Activated T-helper 2 cell treated with anti-CD3 and anti-CD28 coated beads, Interferon-gamma antibody, Interleukin-2, Interleukin-4, amounts not matched to agents 10 μg/mL and 5 μg/mL and 100 μg/mL, durations not matched to agents 14 hours and 24 hours and 36 hours (primary cell): ENCODE data around the gene NCAPH2. TPM values are rescaled to one million over a fixed set of nuclear protein-coding genes. Genes with fewer than 3 reads are reported as not detected.

Experiments
- DNase-seq: peaks from one replicate; pipeline ENCODE4 v3.0.0; 2021; ENCODE audit warnings: low spot score
- H3K27ac Mint-ChIP-seq: one replicate; pipeline ENCODE4 v1.8.0; 2021; ENCODE audit warnings: mixed read lengths
- H3K27me3 Mint-ChIP-seq: one replicate; pipeline ENCODE4 v1.8.0; 2021; ENCODE audit warnings: low read depth, mixed read lengths
- H3K36me3 Mint-ChIP-seq: one replicate; pipeline ENCODE4 v1.8.0; 2021; ENCODE audit warnings: low read depth, mixed read lengths
- H3K4me1 Mint-ChIP-seq: one replicate; pipeline ENCODE4 v1.8.0; 2021; ENCODE audit warnings: low read depth, mixed read lengths
- H3K4me3 Mint-ChIP-seq: one replicate; pipeline ENCODE4 v1.8.0; 2021; ENCODE audit warnings: low read depth, mild to moderate bottlenecking, moderate library complexity, mixed read lengths
- H3K9me3 Mint-ChIP-seq: one replicate; pipeline ENCODE4 v1.8.0; 2021; ENCODE audit warnings: mixed read lengths
- intact Hi-C: fragments of 100-400 bp; cut with micrococcal nuclease; formaldehyde crosslinking; loops from one replicate; pipeline ENCODE4 v1.15.1; 2023
- total RNA-seq: library from RNA; stranded (reverse); gene quantifications from 2 replicates; pipeline ENCODE4 v1.2.3, GENCODE V29; 2022

NCAPH2 gene
- total RNA-seq, 1 donor from 2014 or later = 112 TPM

GRCh38 chr22:50546326-50547262, 38.6 kb downstream of the NCAPH2 start:
- intact Hi-C loops = loop anchor here (5.0 kb wide), 1 partner anchor 36 kb away; the partner anchor contains the start of gene CHKB
- no peaks in the 10 kb centered on the region for H3K27me3 Mint-ChIP-seq
- no peak for DNase-seq
- peaks cover 36% of the 10 kb centered on the region for H3K4me1 Mint-ChIP-seq
- H3K27ac Mint-ChIP-seq = no peak overlapping the region
- H3K9me3 Mint-ChIP-seq = no peaks in the 10 kb centered on the region
- H3K4me3 Mint-ChIP-seq = no peak overlapping the region
- H3K36me3 Mint-ChIP-seq = peaks cover 3% of the 10 kb centered on the region

GRCh38 chr22:50547263-50547985, 39.4 kb downstream of the NCAPH2 start:
- peaks cover 28% of the 10 kb centered on the region for H3K4me1 Mint-ChIP-seq
- peak overlapping the region; percentile 39 for H3K4me3 Mint-ChIP-seq
- H3K36me3 Mint-ChIP-seq = peaks cover 3% of the 10 kb centered on the region
- intact Hi-C loops = loop anchor here (5.0 kb wide), 1 partner anchor 35 kb away; the partner anchor contains the start of gene CHKB
- no peaks in the 10 kb centered on the region for H3K27me3 Mint-ChIP-seq
- H3K27ac Mint-ChIP-seq = peak overlapping the region; percentile 39
- no peak for DNase-seq
- H3K9me3 Mint-ChIP-seq = no peaks in the 10 kb centered on the region

GRCh38 chr22:50548040-50548920, 40.3 kb downstream of the NCAPH2 start:
- peaks cover 25% of the 10 kb centered on the region for H3K4me1 Mint-ChIP-seq
- H3K36me3 Mint-ChIP-seq = peaks cover 3% of the 10 kb centered on the region
- H3K27ac Mint-ChIP-seq = peak overlapping the region; percentile 28
- H3K9me3 Mint-ChIP-seq = no peaks in the 10 kb centered on the region
- peak overlapping the region; percentile 51 for H3K4me3 Mint-ChIP-seq
- H3K27me3 Mint-ChIP-seq = no peaks in the 10 kb centered on the region
- DNase-seq = peak; percentile 47
- intact Hi-C loops = loop anchor here (5.0 kb wide), 1 partner anchor 34 kb away; the partner anchor contains the start of gene CHKB

- peaks cover 3% of the 10 kb centered on the region for H3K36me3 Mint-ChIP-seq
Observed at GRCh38 chr22:50548921-50549790, 41.1 kb downstream of the NCAPH2 start.

GRCh38 chr22:50550395-50550794, 42.4 kb downstream of the NCAPH2 start:
- no peaks in the 10 kb centered on the region for H3K27me3 Mint-ChIP-seq
- no peaks in the 10 kb centered on the region for H3K9me3 Mint-ChIP-seq
- no peak for DNase-seq

More at GRCh38 chr22:50548921-50549790, 41.1 kb downstream of the NCAPH2 start:
- H3K27ac Mint-ChIP-seq = peak overlapping the region; percentile 46
- H3K27me3 Mint-ChIP-seq = no peaks in the 10 kb centered on the region
- intact Hi-C loops = loop anchor here (5.0 kb wide), 1 partner anchor 33 kb away; the partner anchor contains the start of gene CHKB
- no peaks in the 10 kb centered on the region for H3K9me3 Mint-ChIP-seq
- no peak for DNase-seq
- peaks cover 25% of the 10 kb centered on the region for H3K4me1 Mint-ChIP-seq
- H3K4me3 Mint-ChIP-seq = peak overlapping the region; percentile 68

GRCh38 chr22:50551160-50551752, 43.2 kb downstream of the NCAPH2 start:
- Mint-ChIP-seq H3K4me1 (peaks cover 7% of the 10 kb centered on the region), H3K36me3 (peaks cover 3% of the 10 kb centered on the region), H3K27me3 (peaks cover 4% of the 10 kb centered on the region), H3K4me3 (no peak overlapping the region), H3K9me3 (no peaks in the 10 kb centered on the region), H3K27ac (no peak overlapping the region)
- intact Hi-C loops = no loop called here
- no peak for DNase-seq

More at GRCh38 chr22:50550395-50550794, 42.4 kb downstream of the NCAPH2 start:
- intact Hi-C loops = no loop called here
- Mint-ChIP-seq H3K27ac (peak overlapping the region; percentile 55), H3K36me3 (peaks cover 3% of the 10 kb centered on the region), H3K4me3 (peak overlapping the region; percentile 69), H3K4me1 (peaks cover 14% of the 10 kb centered on the region)

GRCh38 chr22:50553310-50553709, 45.3 kb downstream of the NCAPH2 start:
- peaks cover 7% of the 10 kb centered on the region for H3K4me1 Mint-ChIP-seq
- intact Hi-C loops = no loop called here
- no peak overlapping the region for H3K27ac Mint-ChIP-seq
- DNase-seq = no peak
- no peaks in the 10 kb centered on the region for H3K9me3 Mint-ChIP-seq
- H3K27me3 Mint-ChIP-seq = peaks cover 8% of the 10 kb centered on the region
- H3K36me3 Mint-ChIP-seq = peaks cover 3% of the 10 kb centered on the region
- H3K4me3 Mint-ChIP-seq = no peak overlapping the region

GRCh38 chr22:50556703-50557102, 48.7 kb downstream of the NCAPH2 start:
- Mint-ChIP-seq H3K27ac (no peak overlapping the region), H3K4me1 (peaks cover 9% of the 10 kb centered on the region), H3K36me3 (no peaks in the 10 kb centered on the region), H3K4me3 (no peak overlapping the region), H3K27me3 (peaks cover 18% of the 10 kb centered on the region), H3K9me3 (no peaks in the 10 kb centered on the region)
- intact Hi-C loops = no loop called here
- DNase-seq = no peak

GRCh38 chr22:50560034-50560433, 52.0 kb downstream of the NCAPH2 start:
- H3K27me3 Mint-ChIP-seq = peaks cover 29% of the 10 kb centered on the region
- H3K9me3 Mint-ChIP-seq = no peaks in the 10 kb centered on the region
- DNase-seq = no peak
- H3K4me3 Mint-ChIP-seq = no peak overlapping the region
- no peaks in the 10 kb centered on the region for H3K36me3 Mint-ChIP-seq
- intact Hi-C loops = loop anchor here (2.0 kb wide), 1 partner anchor 15 kb away; the partner anchor contains the start of gene KLHDC7B
- H3K4me1 Mint-ChIP-seq = peaks cover 19% of the 10 kb centered on the region
- no peak overlapping the region for H3K27ac Mint-ChIP-seq

- intact Hi-C loops = loop anchor here (2.0 kb wide), 2 partner anchors 17 to 21 kb away; partner anchors contain the start of genes CHKB and KLHDC7B
- DNase-seq = no peak
Observed at GRCh38 chr22:50561401-50562358, 53.7 kb downstream of the NCAPH2 start.

More at GRCh38 chr22:50561401-50562358, 53.7 kb downstream of the NCAPH2 start:
- Mint-ChIP-seq H3K4me3 (peak overlapping the region; percentile 67), H3K27me3 (peaks cover 20% of the 10 kb centered on the region), H3K4me1 (peaks cover 16% of the 10 kb centered on the region), H3K36me3 (no peaks in the 10 kb centered on the region), H3K9me3 (no peaks in the 10 kb centered on the region), H3K27ac (peak overlapping the region; percentile 66)
